Spleen (tissue), 11 donors: Measurements from ENCODE around the gene GPR35. TPM values are rescaled to one million over a fixed set of nuclear protein-coding genes. Genes with fewer than 3 reads are reported as not detected.

ENCODE experiments used
- DNase-seq: peaks from one replicate; pipeline ENCODE4 v3.0.0-alpha.2; 2020
- H3K27ac ChIP-seq, 8 donors: fragments of 200-600 bp; sonication (generic) in 7 of 8; 1 replicate in 4 of 8; 2 replicates in 4 of 8; pipeline versions ENCODE4 v1.5.0 to v1.8.0; 2016 to 2021; ENCODE audit warnings: inconsistent platforms in 4 of 8, mild to moderate bottlenecking in 4 of 8, moderate library complexity in 1 of 8
- H3K27me3 ChIP-seq, 7 donors: fragments of 200-600 bp; sonication (generic) in 6 of 7; replicated peaks in 1 of 7; 1 replicate in 4 of 7; 2 replicates in 3 of 7; pipeline versions ENCODE4 v1.5.0 to v1.8.0; 2016 to 2021; ENCODE audit warnings: inconsistent platforms in 3 of 7, mild to moderate bottlenecking in 1 of 7
- H3K36me3 ChIP-seq, 6 donors: fragments of 200-600 bp; sonication (generic) in 5 of 6; 1 replicate in 4 of 6; 2 replicates in 2 of 6; pipeline versions ENCODE4 v1.5.0 to v1.8.0; 2016 to 2021; ENCODE audit warnings: inconsistent platforms in 2 of 6
- H3K4me1 ChIP-seq, 6 donors: fragments of 200-600 bp; sonication (generic) in 5 of 6; 1 replicate in 3 of 6; 2 replicates in 3 of 6; pipeline versions ENCODE4 v1.5.0 to v1.8.0; 2016 to 2021; ENCODE audit warnings: inconsistent platforms in 3 of 6
- H3K4me3 ChIP-seq, 8 donors: fragments of 200-600 bp; sonication (generic) in 7 of 8; 1 replicate in 4 of 8; 2 replicates in 4 of 8; pipeline versions ENCODE4 v1.5.0 to v1.8.0; 2016 to 2021; ENCODE audit warnings: inconsistent platforms in 4 of 8, mild to moderate bottlenecking in 4 of 8, moderate library complexity in 2 of 8
- H3K9me3 ChIP-seq, 8 donors: fragments of 200-600 bp; sonication (generic) in 7 of 8; 1 replicate in 4 of 8; 2 replicates in 4 of 8; pipeline versions ENCODE4 v1.5.0 to v1.8.0; 2016 to 2021; ENCODE audit warnings: inconsistent platforms in 4 of 8
- POLR2A ChIP-seq, 3 donors: fragments of 450-650 bp; IDR thresholded peaks; one replicate each; pipeline ENCODE4 v1.5.1; 2017; ENCODE audit warnings: antibody characterized with exemption in 3 of 3, mild to moderate bottlenecking in 1 of 3
- POLR2AphosphoS5 ChIP-seq, 3 donors: sonication (generic); formaldehyde crosslinking; IDR thresholded peaks; one replicate each; pipeline ENCODE4 v1.5.1; 2017; ENCODE audit warnings: antibody characterized with exemption in 3 of 3
- WGBS, 5 donors: extraction: QIAGEN DNeasy Blood & Tissue Kit in 3 of 5; methylation state at CpG; one replicate each; pipeline versions ENCODE4 v1.1.5 to v1.1.7; 2013 to 2018; 5-methylcytosine and 5-hydroxymethylcytosine counted together
- intact Hi-C: fragments of 100-400 bp; cut with DNase I; formaldehyde crosslinking; loops from one replicate; pipeline ENCODE4 v1.15.0; 2023; ENCODE audit warnings: low total_unique reads
- polyA plus RNA-seq, 3 donors: library from polyadenylated mRNA; stranded (reverse); fragments of 200-250 nt; gene quantifications; one replicate each; pipeline ENCODE4 v1.2.1, GENCODE V29; 2013
- total RNA-seq, 7 donors: library from RNA; depleted of rRNA in 3 of 7; stranded (reverse); fragments of >200 nt in 3 of 7; fragmentation: NEBNext Ultra II Directional in 4 of 7; extraction: Animal tissue kit (Norgen Biotek cat#: 25700) in 4 of 7; gene quantifications; one replicate each; pipeline versions ENCODE4 v1.1.0 to v1.2.1, GENCODE V29; 2016 to 2021
- TF ChIP-seq, protein P1 (sequence below), 11 experiments: fragments of 200-600 bp in 7 of 11; fragments of 450-650 bp in 4 of 11; sonication (generic) in 4 of 11; IDR thresholded peaks in 8 of 11; conservative IDR thresholded peaks in 3 of 11; 1 replicate in 7 of 11; 2 replicates in 4 of 11; pipeline versions ENCODE4 v1.4.0 to v1.8.0; 2016 to 2021; ENCODE audit warnings: antibody characterized with exemption in 11 of 11, inconsistent platforms in 4 of 11, mild to moderate bottlenecking in 1 of 11
- donor health status: healthy with polysubstance abuse.
- donor health status: DM: no; HTN: no; CAD: no; lungs with moderate emphysema.
- donor health status: DM: no; HTN: no; CAD: no.
- donor health status: Bipolar disorder and iron deficiency.
- donor health status: healthy.
- donor health status: DM: no; HTN: no; CAD: no.
- donor health status: DM: yes; HTN: yes; CAD: no.

Gene GPR35
- total and polyA plus RNA-seq, 10 donors = 7.4 to 25.3 (median 18.3) TPM

DNA sequence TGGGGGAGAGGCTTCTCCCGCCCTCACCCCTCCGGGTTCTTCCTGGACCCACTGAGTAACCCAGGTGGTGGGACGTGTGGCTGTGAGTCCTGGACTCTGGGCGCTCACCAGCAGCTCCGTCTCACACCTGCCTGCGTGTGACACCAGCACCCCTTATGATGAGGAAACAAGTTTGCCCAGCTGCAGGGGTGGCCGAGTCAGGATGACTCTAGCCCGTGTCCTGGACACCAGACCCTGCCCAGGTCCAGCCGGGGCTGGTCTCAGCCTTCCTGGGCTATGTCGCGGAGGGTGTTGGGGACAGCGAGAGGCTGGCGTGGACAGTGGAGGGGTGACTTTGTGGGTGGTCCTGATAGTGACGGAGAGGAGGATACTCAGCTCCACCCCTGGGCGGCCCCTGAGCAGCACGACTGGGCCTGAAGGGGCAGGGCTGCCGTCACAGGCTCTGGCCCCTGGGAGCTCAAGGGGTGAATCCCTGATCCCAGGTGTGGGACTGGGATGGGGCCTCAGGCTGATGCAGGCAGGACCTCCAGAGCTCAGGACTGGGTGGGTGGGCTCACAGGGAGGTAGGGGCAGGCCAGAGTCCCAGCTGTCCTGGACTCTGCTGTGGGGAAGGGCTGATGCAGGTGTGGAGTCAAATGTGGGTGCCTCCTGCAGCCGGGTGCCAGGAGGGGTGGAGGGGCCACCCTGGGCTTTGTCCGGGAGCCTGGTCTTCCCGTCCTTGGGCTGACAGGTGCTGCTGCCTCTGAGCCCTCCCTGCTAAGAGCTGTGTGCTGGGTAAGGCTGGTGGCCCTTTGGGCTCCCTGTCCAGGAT is 3.7 kb downstream of the GPR35 start:
- Histone ChIP-seq H3K36me3 (peaks cover 0 to 33% (median 2%) of the 10 kb centered on the region in 6 donors), H3K4me1 (peaks cover 0 to 34% (median 25%) of the 10 kb centered on the region in 6 donors), H3K4me3 (no peak overlapping the region), H3K27ac (no peak overlapping the region), H3K9me3 (peaks cover 0 to 20% (median 14%) of the 10 kb centered on the region in 8 donors), H3K27me3 (no peaks in the 10 kb centered on the region)
- peak; percentile 64 for DNase-seq
- intact Hi-C loops = no loop called here
- no peak for TF ChIP-seq POLR2A (IDR thresholded peaks at IDR 0.05)
- TF ChIP-seq, protein P1, sequence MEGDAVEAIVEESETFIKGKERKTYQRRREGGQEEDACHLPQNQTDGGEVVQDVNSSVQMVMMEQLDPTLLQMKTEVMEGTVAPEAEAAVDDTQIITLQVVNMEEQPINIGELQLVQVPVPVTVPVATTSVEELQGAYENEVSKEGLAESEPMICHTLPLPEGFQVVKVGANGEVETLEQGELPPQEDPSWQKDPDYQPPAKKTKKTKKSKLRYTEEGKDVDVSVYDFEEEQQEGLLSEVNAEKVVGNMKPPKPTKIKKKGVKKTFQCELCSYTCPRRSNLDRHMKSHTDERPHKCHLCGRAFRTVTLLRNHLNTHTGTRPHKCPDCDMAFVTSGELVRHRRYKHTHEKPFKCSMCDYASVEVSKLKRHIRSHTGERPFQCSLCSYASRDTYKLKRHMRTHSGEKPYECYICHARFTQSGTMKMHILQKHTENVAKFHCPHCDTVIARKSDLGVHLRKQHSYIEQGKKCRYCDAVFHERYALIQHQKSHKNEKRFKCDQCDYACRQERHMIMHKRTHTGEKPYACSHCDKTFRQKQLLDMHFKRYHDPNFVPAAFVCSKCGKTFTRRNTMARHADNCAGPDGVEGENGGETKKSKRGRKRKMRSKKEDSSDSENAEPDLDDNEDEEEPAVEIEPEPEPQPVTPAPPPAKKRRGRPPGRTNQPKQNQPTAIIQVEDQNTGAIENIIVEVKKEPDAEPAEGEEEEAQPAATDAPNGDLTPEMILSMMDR (IDR thresholded peaks at IDR 0.05 in 8 of 11, conservative IDR thresholded peaks at IDR 0.05 in 3 of 11) = no peak
- no peak for TF ChIP-seq POLR2AphosphoS5 (IDR thresholded peaks at IDR 0.05)
- WGBS, 5 donors = 77 to 84% (median 82%) methylated on average over 12 to 20 of the region's 20 CpGs

DNA sequence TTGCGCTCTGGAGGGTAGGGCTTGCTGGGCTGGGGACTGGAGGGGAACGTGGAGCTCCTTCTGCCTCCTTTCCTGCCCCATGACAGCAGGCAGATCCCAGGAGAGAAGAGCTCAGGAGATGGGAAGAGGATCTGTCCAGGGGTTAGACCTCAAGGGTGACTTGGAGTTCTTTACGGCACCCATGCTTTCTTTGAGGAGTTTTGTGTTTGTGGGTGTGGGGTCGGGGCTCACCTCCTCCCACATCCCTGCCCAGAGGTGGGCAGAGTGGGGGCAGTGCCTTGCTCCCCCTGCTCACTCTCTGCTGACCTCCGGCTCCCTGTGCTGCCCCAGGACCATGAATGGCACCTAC is 4.3 kb downstream of the GPR35 start:
- TF ChIP-seq POLR2AphosphoS5 (IDR thresholded peaks at IDR 0.05) (no peak), POLR2A (IDR thresholded peaks at IDR 0.05) (no peak)
- TF ChIP-seq, protein P1 (IDR thresholded peaks at IDR 0.05 in 8 of 11, conservative IDR thresholded peaks at IDR 0.05 in 3 of 11) = no peak
- no peak for DNase-seq
- 76 to 94% (median 78%) methylated on average over 4 to 5 of the region's 5 CpGs for WGBS, 5 donors
- Histone ChIP-seq H3K27me3 (no peaks in the 10 kb centered on the region), H3K4me1 (peaks cover 0 to 28% (median 20%) of the 10 kb centered on the region in 6 donors), H3K9me3 (peaks cover 0 to 26% (median 20%) of the 10 kb centered on the region in 8 donors), H3K36me3 (peaks cover 0 to 33% (median 2%) of the 10 kb centered on the region in 6 donors), H3K27ac (no peak overlapping the region), H3K4me3 (no peak overlapping the region)
- intact Hi-C loops = no loop called here

DNA sequence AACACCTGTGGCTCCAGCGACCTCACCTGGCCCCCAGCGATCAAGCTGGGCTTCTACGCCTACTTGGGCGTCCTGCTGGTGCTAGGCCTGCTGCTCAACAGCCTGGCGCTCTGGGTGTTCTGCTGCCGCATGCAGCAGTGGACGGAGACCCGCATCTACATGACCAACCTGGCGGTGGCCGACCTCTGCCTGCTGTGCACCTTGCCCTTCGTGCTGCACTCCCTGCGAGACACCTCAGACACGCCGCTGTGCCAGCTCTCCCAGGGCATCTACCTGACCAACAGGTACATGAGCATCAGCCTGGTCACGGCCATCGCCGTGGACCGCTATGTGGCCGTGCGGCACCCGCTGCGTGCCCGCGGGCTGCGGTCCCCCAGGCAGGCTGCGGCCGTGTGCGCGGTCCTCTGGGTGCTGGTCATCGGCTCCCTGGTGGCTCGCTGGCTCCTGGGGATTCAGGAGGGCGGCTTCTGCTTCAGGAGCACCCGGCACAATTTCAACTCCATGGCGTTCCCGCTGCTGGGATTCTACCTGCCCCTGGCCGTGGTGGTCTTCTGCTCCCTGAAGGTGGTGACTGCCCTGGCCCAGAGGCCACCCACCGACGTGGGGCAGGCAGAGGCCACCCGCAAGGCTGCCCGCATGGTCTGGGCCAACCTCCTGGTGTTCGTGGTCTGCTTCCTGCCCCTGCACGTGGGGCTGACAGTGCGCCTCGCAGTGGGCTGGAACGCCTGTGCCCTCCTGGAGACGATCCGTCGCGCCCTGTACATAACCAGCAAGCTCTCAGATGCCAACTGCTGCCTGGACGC is 4.9 kb downstream of the GPR35 start:
- H3K4me1 ChIP-seq = peaks cover 0 to 22% (median 14%) of the 10 kb centered on the region in 6 donors
- H3K36me3 ChIP-seq = peaks cover 0 to 33% (median 2%) of the 10 kb centered on the region in 6 donors
- WGBS, 5 donors = 94 to 98% (median 94%) methylated on average over 35 to 50 of the region's 50 CpGs
- intact Hi-C loops = no loop called here
- H3K9me3 ChIP-seq = peaks cover 0 to 31% (median 24%) of the 10 kb centered on the region in 8 donors
- no peak for TF ChIP-seq POLR2AphosphoS5 (IDR thresholded peaks at IDR 0.05)
- TF ChIP-seq, protein P1 (IDR thresholded peaks at IDR 0.05 in 8 of 11, conservative IDR thresholded peaks at IDR 0.05 in 3 of 11) = no peak
- no peak for TF ChIP-seq POLR2A (IDR thresholded peaks at IDR 0.05)
- peak; percentile 70 for DNase-seq
- no peak overlapping the region for H3K27ac ChIP-seq
- no peak overlapping the region for H3K4me3 ChIP-seq
- H3K27me3 ChIP-seq = no peaks in the 10 kb centered on the region
